HCT116 (cell line): ENCODE results near the gene TENM4. TPM values are rescaled to one million over a fixed set of nuclear protein-coding genes. Genes with fewer than 3 reads are reported as not detected.

ENCODE experiments used
- ATAC-seq: fragments of 200-7000 bp; cut with Tn5 transposase; 2 replicates; pipeline ENCODE4 v1.9.1; 2020; ENCODE audit warnings: mild to moderate bottlenecking, moderate library complexity
- BruUV-seq: library from RNA; stranded (reverse); fragments of 400-500 nt; replicated peaks from 2 replicates; lab custom pipeline; 2021; lab: Mats Ljungman, UMichigan
- CTCF ChIA-PET: fragments of 300-600 bp; sonication (Branson Sonifier 250); formaldehyde crosslinking; loops from one replicate; lab custom pipeline; 2021; ENCODE audit warnings: antibody characterized with exemption; lab: Charles Lee
- POLR2A ChIA-PET: fragments of 300-600, 350-600 bp; sonication (Branson Sonifier 250); formaldehyde crosslinking; loops from one replicate; lab custom pipeline; 2021; ENCODE audit warnings: antibody characterized with exemption; lab: Charles Lee
- RAD21 ChIA-PET, 2 experiments: fragments of 300-600 bp; sonication (Branson Sonifier 250); formaldehyde crosslinking; loops; one replicate each; lab custom pipeline; 2023; ENCODE audit warnings: low total read pairs in 2 of 2; ENCODE audit not compliant: uncharacterized antibody in 2 of 2, unreplicated experiment in 2 of 2, low non-redundant PET in 1 of 2; lab: Charles Lee
- DNase-seq: peaks from one replicate; pipeline ENCODE4 v3.0.0-alpha.2; 2010; ENCODE audit warnings: low read depth, low spot score
- H2AFZ ChIP-seq: fragments of 200-600 bp; shearing (Covaris generic), sonication (generic); 2 replicates; pipeline ENCODE4 v1.6.1; 2017; ENCODE audit warnings: low read depth, mixed run types, mixed read lengths, antibody characterized with exemption, low read length; ENCODE audit not compliant: poor library complexity, severe bottlenecking
- H3K27ac ChIP-seq: 2 replicates; pipeline ENCODE4 v1.5.1; 2012; ENCODE audit warnings: low read depth, low read length
- H3K27me3 ChIP-seq: fragments of 200-600 bp; sonication (generic); 2 replicates; pipeline ENCODE4 v1.6.1; 2016; ENCODE audit warnings: mixed run types, low read length, mixed read lengths; ENCODE audit not compliant: insufficient read depth
- H3K36me3 ChIP-seq, 2 experiments: fragments of 200-500 bp in 1 of 2; fragments of 200-600 bp in 1 of 2; sonication (Bioruptor generic) in 1 of 2; sonication (generic) in 1 of 2; 2 replicates each; pipeline versions ENCODE4 v1.5.1 to v1.6.1; 2014 to 2016; ENCODE audit warnings: low read length in 2 of 2, inconsistent platforms in 1 of 2, mixed read lengths in 1 of 2, mixed run types in 1 of 2; ENCODE audit not compliant: insufficient read depth in 2 of 2, control insufficient read depth in 1 of 2
- H3K4me1 ChIP-seq, 2 experiments: fragments of 200-600 bp in 1 of 2; sonication (generic) in 1 of 2; 2 replicates each; pipeline versions ENCODE4 v1.5.1 to v1.6.1; 2012 to 2017; ENCODE audit warnings: low read length in 2 of 2, inconsistent platforms in 1 of 2, mild to moderate bottlenecking in 1 of 2, mixed read lengths in 1 of 2, mixed run types in 1 of 2, moderate library complexity in 1 of 2; ENCODE audit not compliant: insufficient read depth in 2 of 2, control insufficient read depth in 1 of 2
- H3K4me2 ChIP-seq: fragments of 200-600 bp; sonication (generic); 2 replicates; pipeline ENCODE4 v1.6.1; 2017; ENCODE audit warnings: mixed run types, low read length, mixed read lengths
- H3K4me3 ChIP-seq, 2 experiments: fragments of 200-600 bp in 1 of 2; sonication (generic) in 1 of 2; replicated peaks in 1 of 2; 2 replicates each; pipeline ENCODE4 v1.5.1; 2011 to 2016; ENCODE audit warnings: low read length in 2 of 2, control low read depth in 1 of 2, low read depth in 1 of 2, mild to moderate bottlenecking in 1 of 2, mixed read lengths in 1 of 2, mixed run types in 1 of 2
- H3K79me2 ChIP-seq: fragments of 200-600 bp; sonication (generic); 2 replicates; pipeline ENCODE4 v1.6.1; 2017; ENCODE audit warnings: mild to moderate bottlenecking, mixed run types, low read length, moderate library complexity, mixed read lengths; ENCODE audit not compliant: insufficient read depth
- H3K9ac ChIP-seq: fragments of 200-600 bp; sonication (generic); 2 replicates; pipeline ENCODE4 v1.6.1; 2016; ENCODE audit warnings: low read length, mixed read lengths
- H3K9me2 ChIP-seq: fragments of 200-600 bp; sonication (generic), shearing (Covaris generic); 2 replicates; pipeline ENCODE4 v1.6.1; 2017; ENCODE audit warnings: mixed run types, mild to moderate bottlenecking, moderate library complexity; ENCODE audit not compliant: insufficient read depth
- H3K9me3 ChIP-seq, 2 experiments: fragments of 200-500 bp in 1 of 2; fragments of 200-600 bp in 1 of 2; sonication (Bioruptor generic) in 1 of 2; sonication (generic) in 1 of 2; 2 replicates each; pipeline ENCODE4 v1.6.1; 2014 to 2017; ENCODE audit warnings: low read length in 2 of 2, mixed read lengths in 2 of 2, inconsistent platforms in 1 of 2, low read depth in 1 of 2, mild to moderate bottlenecking in 1 of 2, mixed run types in 1 of 2, moderate library complexity in 1 of 2; ENCODE audit not compliant: control insufficient read depth in 1 of 2, insufficient read depth in 1 of 2
- H4K20me1 ChIP-seq: fragments of 200-600 bp; sonication (generic), shearing (Covaris generic); 2 replicates; pipeline ENCODE4 v1.6.1; 2017; ENCODE audit warnings: mixed run types, mild to moderate bottlenecking, moderate library complexity; ENCODE audit not compliant: insufficient read depth
- ATF3 ChIP-seq: IDR thresholded peaks from 2 replicates; pipeline ENCODE4 v1.6.1; 2012
- CBX3 ChIP-seq: IDR thresholded peaks from 2 replicates; pipeline ENCODE4 v1.6.1; 2012; ENCODE audit warnings: low read depth
- CEBPB ChIP-seq: IDR thresholded peaks from 2 replicates; pipeline ENCODE4 v1.6.1; 2012; ENCODE audit warnings: low read depth
- EGR1 ChIP-seq: IDR thresholded peaks from 2 replicates; pipeline ENCODE4 v1.6.1; 2012; ENCODE audit warnings: low read depth
- ELF1 ChIP-seq: IDR thresholded peaks from 2 replicates; pipeline ENCODE4 v1.6.1; 2012; ENCODE audit warnings: low read depth, borderline replicate concordance
- EZH2 ChIP-seq: fragments of 200-600 bp; sonication (generic); IDR thresholded peaks from 2 replicates; pipeline ENCODE4 v1.6.1; 2017; ENCODE audit warnings: antibody characterized with exemption, mixed run types
- EZH2phosphoT487 ChIP-seq: fragments of 200-600 bp; IDR thresholded peaks from 2 replicates; pipeline ENCODE4 v1.6.1; 2018; ENCODE audit warnings: antibody characterized with exemption, borderline replicate concordance
- FOSL1 ChIP-seq: IDR thresholded peaks from 2 replicates; pipeline ENCODE4 v1.6.1; 2012; ENCODE audit warnings: low read depth
- JUND ChIP-seq: IDR thresholded peaks from 2 replicates; pipeline ENCODE4 v1.6.1; 2012
- POLR2A ChIP-seq: IDR thresholded peaks from 2 replicates; pipeline ENCODE4 v1.7.0; 2011; ENCODE audit warnings: borderline replicate concordance; ENCODE audit not compliant: insufficient read depth, insufficient read length; ENCODE audit errors: extremely low read depth
- POLR2AphosphoS5 ChIP-seq: IDR thresholded peaks from 2 replicates; pipeline ENCODE4 v1.6.1; 2011; ENCODE audit warnings: mild to moderate bottlenecking, low read depth, low read length, moderate library complexity
- RAD21 ChIP-seq: IDR thresholded peaks from 2 replicates; pipeline ENCODE4 v1.6.1; 2012; ENCODE audit warnings: low read depth, mild to moderate bottlenecking
- REST ChIP-seq: IDR thresholded peaks from 2 replicates; pipeline ENCODE4 v1.6.1; 2012; ENCODE audit warnings: low read depth
- SIN3A ChIP-seq: IDR thresholded peaks from 2 replicates; pipeline ENCODE4 v1.6.1; 2012; ENCODE audit warnings: low read depth
- SP1 ChIP-seq: IDR thresholded peaks from 2 replicates; pipeline ENCODE4 v1.6.1; 2012; ENCODE audit warnings: low read depth
- YY1 ChIP-seq: IDR thresholded peaks from 2 replicates; pipeline ENCODE4 v1.6.1; 2011; ENCODE audit warnings: low read length, low read depth, moderate library complexity, mild to moderate bottlenecking; ENCODE audit not compliant: insufficient replicate concordance; ENCODE audit errors: extremely low read depth
- ZBTB33 ChIP-seq: IDR thresholded peaks from 2 replicates; pipeline ENCODE4 v1.6.1; 2011; ENCODE audit warnings: mild to moderate bottlenecking, low read length, moderate library complexity; ENCODE audit not compliant: insufficient replicate concordance; ENCODE audit errors: extremely low read depth
- ZNF274 ChIP-seq: fragments of 200-500 bp; sonication (Bioruptor generic); IDR thresholded peaks from 2 replicates; pipeline ENCODE4 v1.6.1; 2014; ENCODE audit warnings: mild to moderate bottlenecking, low read depth, low read length, inconsistent platforms
- intact Hi-C: fragments of 100-400 bp; cut with micrococcal nuclease; formaldehyde crosslinking; loops from 2 replicates; pipeline ENCODE4 v1.10.0; 2022
- total RNA-seq: library from RNA; stranded (reverse); gene quantifications from one replicate; pipeline ENCODE4 v1.2.1, GENCODE V29; 2021; ENCODE audit not compliant: unreplicated experiment

TENM4 gene
- total RNA-seq, 1 experiment from 2014 or later: 0.05 TPM

GRCh38 chr11:79467761-79468160 is 26.9 kb upstream of the TENM4 start:
- ATAC-seq: no peak
- H3K9me2 ChIP-seq: no peaks in the 10 kb centered on the region

More at GRCh38 chr11:79467761-79468160, 26.9 kb upstream of the TENM4 start:
- H3K9me3 ChIP-seq: no peaks in the 10 kb centered on the region
- H4K20me1 ChIP-seq: no peaks in the 10 kb centered on the region
- H3K36me3 ChIP-seq: no peaks in the 10 kb centered on the region
- H3K4me1 ChIP-seq: no peaks in the 10 kb centered on the region
- BruUV-seq: no TSS peak
- no peak overlapping the region for H3K9ac ChIP-seq
- intact Hi-C loops: no loop called here
- ChIA-PET RAD21 (no interaction called here), CTCF (no interaction called here), POLR2A (no interaction called here)
- H3K27me3 ChIP-seq: peaks cover 5% of the 10 kb centered on the region; the same call in 1 of the 2 replicates
- no peak overlapping the region for H3K4me2 ChIP-seq
- DNase-seq: no peak
- H3K27ac ChIP-seq: no peak overlapping the region
- no peaks in the 10 kb centered on the region for H3K79me2 ChIP-seq
- no peak overlapping the region for H2AFZ ChIP-seq
- H3K4me3 ChIP-seq: no peak overlapping the region
- TF ChIP-seq ATF3 (no peak), REST (no peak), ZNF274 (no peak), EZH2 (no peak), EGR1 (no peak), CBX3 (no peak), YY1 (no peak), ZBTB33 (no peak), SIN3A (no peak), POLR2A (no peak), CEBPB (no peak), EZH2phosphoT487 (no peak), SP1 (no peak), JUND (no peak), RAD21 (no peak), FOSL1 (no peak), POLR2AphosphoS5 (no peak), ELF1 (no peak)
